Osteocyte (in vitro differentiated cells): Measurements from ENCODE around the gene GALNTL6. TPM values are rescaled to one million over a fixed set of nuclear protein-coding genes. Genes with fewer than 3 reads are reported as not detected.

Source experiments
- DNase-seq: peaks from one replicate; pipeline ENCODE4 v3.0.0; 2021; ENCODE audit warnings: mixed read lengths; ENCODE audit not compliant: unreplicated experiment; ENCODE audit errors: extremely low spot score
- H3K27ac Mint-ChIP-seq: one replicate; pipeline ENCODE4 v1.8.0; 2021; ENCODE audit warnings: mild to moderate bottlenecking, mixed read lengths; ENCODE audit not compliant: unreplicated experiment
- H3K27me3 Mint-ChIP-seq: one replicate; pipeline ENCODE4 v1.8.0; 2021; ENCODE audit warnings: mixed read lengths; ENCODE audit not compliant: unreplicated experiment
- H3K36me3 Mint-ChIP-seq: one replicate; pipeline ENCODE4 v1.8.0; 2021; ENCODE audit warnings: mixed read lengths; ENCODE audit not compliant: unreplicated experiment
- H3K4me1 Mint-ChIP-seq: one replicate; pipeline ENCODE4 v1.8.0; 2021; ENCODE audit warnings: mixed read lengths; ENCODE audit not compliant: unreplicated experiment
- H3K4me3 Mint-ChIP-seq: one replicate; pipeline ENCODE4 v1.8.0; 2021; ENCODE audit warnings: mild to moderate bottlenecking, moderate library complexity, mixed read lengths; ENCODE audit not compliant: unreplicated experiment
- H3K9me3 Mint-ChIP-seq: one replicate; pipeline ENCODE4 v1.8.0; 2021; ENCODE audit warnings: mixed read lengths; ENCODE audit not compliant: unreplicated experiment
- total RNA-seq: library from RNA; stranded (reverse); gene quantifications from 2 replicates; pipeline ENCODE4 v1.2.1, GENCODE V29; 2021
- TF ChIP-seq, protein P1 (sequence below): fragments of 200-600 bp; sonication (generic); IDR thresholded peaks from 2 replicates; pipeline ENCODE4 v1.5.0; 2021; ENCODE audit warnings: antibody characterized with exemption, mild to moderate bottlenecking, moderate library complexity

Gene GALNTL6
- total RNA-seq, 1 donor from 2014 or later = not detected

DNA sequence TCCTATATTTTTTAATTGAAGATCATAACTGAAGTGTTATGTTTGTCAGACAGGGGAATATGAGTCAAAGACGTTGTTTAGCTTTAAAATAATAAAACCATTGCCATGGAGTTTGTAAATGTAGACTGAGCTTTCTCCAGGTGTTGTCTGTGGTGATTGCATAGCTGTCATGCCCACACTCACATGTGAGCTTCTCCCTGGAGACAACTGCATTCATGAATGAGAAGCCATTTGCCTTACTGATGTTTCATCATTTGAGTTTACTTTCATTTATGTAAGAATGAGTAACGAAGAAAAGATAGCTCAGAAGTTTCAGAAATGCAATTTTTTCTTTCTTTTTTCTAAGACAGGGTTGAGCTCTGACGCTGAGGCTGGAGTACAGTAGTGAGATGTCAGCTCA lies 339.1 kb downstream of the GALNTL6 start:
- no peak overlapping the region for H3K27ac Mint-ChIP-seq
- no peaks in the 10 kb centered on the region for H3K36me3 Mint-ChIP-seq
- no peaks in the 10 kb centered on the region for H3K9me3 Mint-ChIP-seq
- H3K27me3 Mint-ChIP-seq = no peaks in the 10 kb centered on the region
- H3K4me1 Mint-ChIP-seq = peaks cover 6% of the 10 kb centered on the region
- TF ChIP-seq, protein P1, sequence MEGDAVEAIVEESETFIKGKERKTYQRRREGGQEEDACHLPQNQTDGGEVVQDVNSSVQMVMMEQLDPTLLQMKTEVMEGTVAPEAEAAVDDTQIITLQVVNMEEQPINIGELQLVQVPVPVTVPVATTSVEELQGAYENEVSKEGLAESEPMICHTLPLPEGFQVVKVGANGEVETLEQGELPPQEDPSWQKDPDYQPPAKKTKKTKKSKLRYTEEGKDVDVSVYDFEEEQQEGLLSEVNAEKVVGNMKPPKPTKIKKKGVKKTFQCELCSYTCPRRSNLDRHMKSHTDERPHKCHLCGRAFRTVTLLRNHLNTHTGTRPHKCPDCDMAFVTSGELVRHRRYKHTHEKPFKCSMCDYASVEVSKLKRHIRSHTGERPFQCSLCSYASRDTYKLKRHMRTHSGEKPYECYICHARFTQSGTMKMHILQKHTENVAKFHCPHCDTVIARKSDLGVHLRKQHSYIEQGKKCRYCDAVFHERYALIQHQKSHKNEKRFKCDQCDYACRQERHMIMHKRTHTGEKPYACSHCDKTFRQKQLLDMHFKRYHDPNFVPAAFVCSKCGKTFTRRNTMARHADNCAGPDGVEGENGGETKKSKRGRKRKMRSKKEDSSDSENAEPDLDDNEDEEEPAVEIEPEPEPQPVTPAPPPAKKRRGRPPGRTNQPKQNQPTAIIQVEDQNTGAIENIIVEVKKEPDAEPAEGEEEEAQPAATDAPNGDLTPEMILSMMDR = no peak
- DNase-seq = no peak
- no peak overlapping the region for H3K4me3 Mint-ChIP-seq

DNA sequence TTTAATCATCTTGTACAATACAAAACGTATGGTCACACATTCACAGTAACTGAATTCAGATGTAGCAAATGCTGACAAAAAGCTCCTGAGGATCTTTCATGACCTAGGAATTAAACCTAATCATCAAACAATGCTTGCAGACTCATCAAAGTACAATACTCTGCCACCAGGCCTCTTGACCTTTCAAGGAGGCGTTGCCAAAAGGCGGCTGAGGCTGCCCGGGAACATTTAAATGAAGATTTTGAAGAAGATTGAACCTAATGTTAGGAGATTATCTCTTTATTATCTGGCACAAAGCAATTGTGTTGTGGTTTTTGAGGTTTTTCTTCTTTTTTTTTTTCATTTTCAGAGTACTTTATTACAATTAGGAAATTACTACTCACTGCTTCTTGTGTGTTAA lies 340.5 kb downstream of the GALNTL6 start:
- Mint-ChIP-seq H3K36me3 (no peaks in the 10 kb centered on the region), H3K4me3 (no peak overlapping the region), H3K27me3 (no peaks in the 10 kb centered on the region), H3K4me1 (no peaks in the 10 kb centered on the region), H3K9me3 (no peaks in the 10 kb centered on the region), H3K27ac (no peak overlapping the region)
- TF ChIP-seq, protein P1 = no peak
- no peak for DNase-seq

DNA sequence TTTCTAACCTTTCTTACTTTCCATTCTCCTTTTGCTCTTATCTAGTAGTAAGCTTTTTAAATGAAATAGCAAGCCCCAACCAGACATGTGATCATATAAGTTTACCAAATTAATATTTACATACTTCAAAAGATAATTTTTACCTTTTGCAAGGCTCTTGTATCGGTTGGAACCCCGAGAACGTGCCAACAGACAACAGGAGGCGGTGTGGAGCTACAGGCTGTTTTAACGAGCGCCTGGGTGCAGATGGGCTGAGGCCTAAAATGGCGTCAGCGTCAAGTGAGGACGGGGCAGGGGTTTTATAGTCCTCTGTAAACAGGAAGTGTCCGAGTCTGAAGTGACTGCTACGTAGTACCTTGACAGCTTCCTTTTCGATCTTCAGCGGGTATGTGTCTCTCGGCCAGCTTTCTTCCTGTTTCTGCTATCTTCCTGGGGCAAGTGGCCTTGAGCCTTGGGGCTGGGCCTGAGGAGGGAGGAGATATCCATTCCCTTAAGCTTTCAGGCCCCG lies 342.7 kb downstream of the GALNTL6 start:
- Mint-ChIP-seq H3K27ac (no peak overlapping the region), H3K36me3 (no peaks in the 10 kb centered on the region), H3K4me1 (no peaks in the 10 kb centered on the region), H3K9me3 (no peaks in the 10 kb centered on the region), H3K27me3 (no peaks in the 10 kb centered on the region), H3K4me3 (no peak overlapping the region)
- TF ChIP-seq, protein P1 = no peak
- DNase-seq = no peak

DNA sequence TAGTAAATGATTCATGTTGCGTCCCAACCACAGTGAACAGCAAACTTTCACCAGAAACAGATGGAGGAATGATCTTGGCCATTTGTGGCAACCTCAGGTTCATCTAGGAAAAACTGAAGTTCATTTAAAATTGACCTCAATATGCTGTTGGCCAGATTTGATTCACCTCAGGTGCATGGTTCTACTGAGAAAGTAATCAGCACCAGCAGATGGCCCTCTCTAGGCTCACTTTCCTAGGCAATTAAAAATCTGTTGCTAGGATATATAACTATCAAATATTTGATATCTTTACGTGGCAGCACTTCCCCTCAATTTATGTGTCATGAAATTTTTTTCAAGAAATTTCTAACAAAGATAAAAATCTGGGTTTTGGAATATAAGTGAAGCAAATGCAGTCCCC lies 344.7 kb downstream of the GALNTL6 start:
- no peaks in the 10 kb centered on the region for H3K36me3 Mint-ChIP-seq
- no peaks in the 10 kb centered on the region for H3K9me3 Mint-ChIP-seq
- no peak for DNase-seq
- TF ChIP-seq, protein P1 = no peak
- no peak overlapping the region for H3K4me3 Mint-ChIP-seq
- no peaks in the 10 kb centered on the region for H3K27me3 Mint-ChIP-seq
- no peak overlapping the region for H3K27ac Mint-ChIP-seq
- H3K4me1 Mint-ChIP-seq = no peaks in the 10 kb centered on the region

DNA sequence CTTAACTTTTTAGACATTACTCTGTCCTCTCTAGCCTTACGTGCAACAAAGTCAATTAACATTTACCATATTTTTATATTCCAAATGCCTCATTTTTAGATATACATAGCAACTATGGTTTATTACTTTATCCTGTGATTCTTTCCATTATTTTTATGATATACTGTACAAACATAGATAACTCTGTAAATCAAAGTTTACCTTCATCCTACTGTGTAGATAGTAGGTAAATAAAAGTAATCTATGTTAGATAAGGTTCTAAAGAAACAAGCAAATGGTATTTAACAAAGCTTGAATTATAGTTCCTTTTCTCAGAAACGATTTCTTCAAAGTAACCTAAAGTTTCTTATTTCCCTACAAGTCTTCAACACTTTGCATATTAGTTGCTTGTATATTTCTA lies 350.0 kb downstream of the GALNTL6 start:
- no peak overlapping the region for H3K27ac Mint-ChIP-seq
- no peaks in the 10 kb centered on the region for H3K9me3 Mint-ChIP-seq
- DNase-seq = no peak
- no peak overlapping the region for H3K4me3 Mint-ChIP-seq
- no peaks in the 10 kb centered on the region for H3K36me3 Mint-ChIP-seq
- TF ChIP-seq, protein P1 = no peak
- H3K27me3 Mint-ChIP-seq = no peaks in the 10 kb centered on the region
- H3K4me1 Mint-ChIP-seq = no peaks in the 10 kb centered on the region
